Endothelial cell of umbilical vein (primary cell): ENCODE results near the gene NEU2. TPM values are rescaled to one million over a fixed set of nuclear protein-coding genes. Genes with fewer than 3 reads are reported as not detected.
"Not testable (repeated sequence)": the region's sequence is repeated elsewhere in the genome, so short reads cannot be mapped to it uniquely, and the experiment has no call there.

ENCODE experiments used
- BruUV-seq: library from RNA; stranded (reverse); fragments of 400-500 nt; replicated peaks from 2 replicates; lab custom pipeline; 2021; lab: Mats Ljungman, UMichigan
- CTCF ChIA-PET: fragments of 300-600, 350-600 bp; sonication (Branson Sonifier 250); formaldehyde crosslinking; loops from one replicate; lab custom pipeline; 2021; ENCODE audit warnings: antibody characterized with exemption, inconsistent platforms; lab: Charles Lee
- POLR2A ChIA-PET: fragments of 300-600, 350-600 bp; sonication (Branson Sonifier 250); formaldehyde crosslinking; loops from one replicate; lab custom pipeline; 2021; ENCODE audit warnings: antibody characterized with exemption, inconsistent platforms; lab: Charles Lee
- DNase-seq: peaks from one replicate; pipeline ENCODE4 v3.0.0-alpha.2; 2011; ENCODE audit warnings: low read depth, low spot score
- FAIRE-seq: peaks from 2 replicates; lab custom pipeline; 2011; peaks lifted over from hg19 to GRCh38; lab: Jason Lieb, UNC
- H2AFZ ChIP-seq: 2 replicates; pipeline ENCODE4 v1.6.0; 2012; ENCODE audit warnings: low read depth, low read length, control low read depth, inconsistent platforms
- H3K27ac ChIP-seq: 2 replicates; pipeline ENCODE4 v1.5.1; 2011; ENCODE audit warnings: low read depth, mild to moderate bottlenecking, control low read depth, low read length, moderate library complexity; ENCODE audit not compliant: insufficient read depth
- H3K27me3 ChIP-seq, 2 experiments: 2 replicates each; pipeline versions ENCODE4 v1.6.0 to v1.6.1; 2011; ENCODE audit warnings: low read length in 2 of 2, mixed read lengths in 1 of 2; ENCODE audit not compliant: control insufficient read depth in 2 of 2, insufficient read depth in 2 of 2
- H3K36me3 ChIP-seq, 2 experiments: 2 replicates in 1 of 2; 3 replicates in 1 of 2; pipeline ENCODE4 v1.5.1; 2011; ENCODE audit warnings: low read length in 2 of 2, mild to moderate bottlenecking in 1 of 2, moderate library complexity in 1 of 2; ENCODE audit not compliant: control insufficient read depth in 2 of 2, insufficient read depth in 2 of 2; ENCODE audit errors: extremely low read depth in 1 of 2
- H3K4me1 ChIP-seq: 3 replicates; pipeline ENCODE4 v1.5.1; 2011; ENCODE audit warnings: mild to moderate bottlenecking, low read length; ENCODE audit not compliant: control insufficient read depth, insufficient read depth; ENCODE audit errors: extremely low read depth
- H3K4me2 ChIP-seq: 2 replicates; pipeline ENCODE4 v1.6.1; 2011; ENCODE audit warnings: low read length, control low read depth, mixed read lengths; ENCODE audit not compliant: insufficient read depth
- H3K4me3 ChIP-seq, 3 experiments: fragments of 200-600 bp in 1 of 3; sonication (generic), shearing (Covaris generic) in 1 of 3; replicated peaks in 1 of 3; 2 replicates each; pipeline ENCODE4 v1.5.1; 2011 to 2016; ENCODE audit warnings: control low read depth in 3 of 3, low read length in 3 of 3, mild to moderate bottlenecking in 2 of 3, inconsistent platforms in 1 of 3, low read depth in 1 of 3, moderate library complexity in 1 of 3; ENCODE audit not compliant: insufficient read depth in 1 of 3
- H3K79me2 ChIP-seq: 2 replicates; pipeline ENCODE4 v1.6.0; 2012; ENCODE audit warnings: low read length, inconsistent platforms; ENCODE audit not compliant: control insufficient read depth, insufficient read depth
- H3K9ac ChIP-seq: replicated peaks from 2 replicates; pipeline ENCODE3; 2011; ENCODE audit warnings: low read length, control low read depth; ENCODE audit not compliant: insufficient read depth; ENCODE audit errors: extremely low read depth
- H3K9me1 ChIP-seq: replicated peaks from 3 replicates; pipeline ENCODE4 v1.6.0; 2011; ENCODE audit warnings: mild to moderate bottlenecking, low read length; ENCODE audit not compliant: control insufficient read depth, insufficient read depth; ENCODE audit errors: extremely low read depth
- H3K9me3 ChIP-seq: replicated peaks from 2 replicates; pipeline ENCODE4 v1.5.1; 2012; ENCODE audit warnings: low read length, inconsistent platforms; ENCODE audit not compliant: control insufficient read depth, insufficient read depth
- H4K20me1 ChIP-seq: replicated peaks from 2 replicates; pipeline ENCODE3; 2011; ENCODE audit warnings: mild to moderate bottlenecking, low read length; ENCODE audit not compliant: control insufficient read depth, insufficient read depth; ENCODE audit errors: extremely low read depth
- EZH2 ChIP-seq: IDR thresholded peaks from 2 replicates; pipeline ENCODE4 v1.6.1; 2012; ENCODE audit warnings: borderline replicate concordance, low read depth, mild to moderate bottlenecking, moderate library complexity, low read length, inconsistent platforms; ENCODE audit not compliant: severe bottlenecking
- FOS ChIP-seq: IDR thresholded peaks from 2 replicates; pipeline ENCODE4 v1.6.1; 2011; ENCODE audit warnings: mild to moderate bottlenecking, low read length, moderate library complexity, borderline replicate concordance; ENCODE audit not compliant: insufficient read depth
- GATA2 ChIP-seq: IDR thresholded peaks from 2 replicates; pipeline ENCODE4 v1.7.0; 2011; ENCODE audit warnings: low read depth, mild to moderate bottlenecking, moderate library complexity, mixed read lengths, low read length; ENCODE audit not compliant: insufficient read length, insufficient read depth
- JUN ChIP-seq: IDR thresholded peaks from 2 replicates; pipeline ENCODE4 v1.6.1; 2011; ENCODE audit warnings: borderline replicate concordance, low read depth; ENCODE audit not compliant: insufficient read length, insufficient read depth
- MYC ChIP-seq: IDR thresholded peaks from one replicate; pipeline ENCODE4 v1.6.1; 2011; ENCODE audit warnings: mild to moderate bottlenecking, low read depth, low read length
- POLR2A ChIP-seq: IDR thresholded peaks from 2 replicates; pipeline ENCODE4 v1.6.1; 2012; ENCODE audit warnings: low read depth, mild to moderate bottlenecking, control low read depth, low read length
- POLR2AphosphoS5 ChIP-seq: IDR thresholded peaks from 2 replicates; pipeline ENCODE4 v1.6.1; 2012; ENCODE audit warnings: low read depth, mild to moderate bottlenecking, control low read depth, low read length, moderate library complexity; ENCODE audit not compliant: insufficient read depth
- dilution Hi-C: fragments of 300-500 bp; cut with MboI; formaldehyde crosslinking; loops from one replicate; pipeline ENCODE4 v1.15.0; 2019; ENCODE audit warnings: low sequenced_read_pairs; ENCODE audit not compliant: extremely low pct_ligation_motif_present
- intact Hi-C: fragments of 100-400 bp; cut with micrococcal nuclease; formaldehyde crosslinking; loops from one replicate; pipeline ENCODE4 v1.10.0; 2022
- polyA plus RNA-seq, 4 experiments: library from polyadenylated mRNA; depleted of rRNA in 3 of 4; stranded (reverse) in 3 of 4; unstranded in 1 of 4; fragments of >200 nt; gene quantifications; 2 replicates each; pipeline versions ENCODE4 v1.2.1 to v1.2.3, GENCODE V29; 2011 to 2012; ENCODE audit warnings: missing spikeins in 1 of 4
- total RNA-seq: library from RNA; stranded (reverse); gene quantifications from 2 replicates; pipeline ENCODE4 v1.2.3, GENCODE V29; 2021
- TF ChIP-seq, protein P1 (sequence below): IDR thresholded peaks from 2 replicates; pipeline ENCODE4 v1.6.1; 2011; ENCODE audit not compliant: insufficient read depth, insufficient read length
- TF ChIP-seq, protein P2 (sequence below), 2 donors: IDR thresholded peaks; 1 replicate in 1 of 2; 2 replicates in 1 of 2; pipeline ENCODE4 v1.5.1; 2011; ENCODE audit warnings: low read length in 2 of 2, mild to moderate bottlenecking in 2 of 2, moderate library complexity in 2 of 2, control low read depth in 1 of 2, inconsistent platforms in 1 of 2, low read depth in 1 of 2; ENCODE audit not compliant: insufficient read depth in 1 of 2; ENCODE audit errors: extremely low read depth in 1 of 2

The NEU2 gene
- total and polyA plus RNA-seq, 2 donors (not counting 3 experiments of a cell fraction or from before 2014, with no cell fraction given), result not detected

DNA sequence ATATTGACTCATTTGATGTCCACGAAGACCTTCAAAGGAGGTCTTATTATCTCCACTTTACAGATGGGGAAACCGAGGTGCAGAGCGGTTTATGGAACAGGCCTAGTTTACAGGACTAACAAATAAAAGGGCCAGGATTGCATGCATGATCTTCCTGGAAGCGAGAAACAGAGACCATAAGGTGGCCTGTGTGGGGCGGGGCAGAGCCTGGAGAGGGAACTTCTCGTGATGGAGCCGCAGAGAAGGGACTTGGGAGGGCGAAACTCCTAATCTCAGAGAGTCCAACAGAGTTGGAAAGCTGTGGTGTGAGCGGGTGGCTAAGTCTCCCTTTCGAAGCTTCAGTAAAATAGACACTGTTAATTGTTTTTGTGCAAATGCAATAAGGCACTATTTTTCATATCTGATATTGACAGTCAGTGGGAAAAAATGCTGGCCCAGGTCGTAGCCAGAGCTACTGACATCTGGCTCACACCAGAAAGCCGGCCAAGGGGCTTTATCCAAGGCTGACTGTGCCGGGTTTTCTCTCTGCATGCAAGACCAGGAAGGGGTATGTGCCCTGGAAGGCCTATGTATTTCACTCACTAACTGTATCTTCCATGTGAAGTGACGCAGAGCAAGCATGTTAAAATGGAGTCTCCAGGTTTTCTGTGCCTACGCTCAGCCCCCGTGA, 32.2 kb downstream of the NEU2 start:
- dilution Hi-C loops, result no loop called here

DNA sequence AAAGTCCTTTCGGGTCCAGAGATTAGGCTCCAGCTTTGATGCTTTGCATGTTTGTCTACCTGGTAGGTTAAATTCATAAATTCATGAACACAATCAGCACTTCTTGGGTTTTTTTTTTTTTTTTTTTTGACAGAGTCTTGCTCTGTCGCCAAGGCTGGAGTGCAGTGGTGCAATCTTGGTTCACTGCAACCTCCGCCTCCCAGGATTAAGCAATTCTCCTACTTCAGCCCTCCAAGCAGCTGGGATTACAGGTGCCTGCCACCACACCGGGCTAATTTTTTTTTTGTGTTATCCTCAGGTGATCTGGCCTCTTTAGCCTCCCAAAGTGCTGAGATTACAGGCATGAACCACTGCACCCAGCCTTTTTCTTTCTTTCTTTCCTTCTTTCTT, 32.7 kb downstream of the NEU2 start:
- dilution Hi-C loops, H3K9me3 ChIP-seq, H4K20me1 ChIP-seq, H3K27ac ChIP-seq, H3K4me3 ChIP-seq, intact Hi-C loops, BruUV-seq, H3K9me1 ChIP-seq, FAIRE-seq, H3K36me3 ChIP-seq, H3K9ac ChIP-seq, H3K4me2 ChIP-seq, H2AFZ ChIP-seq, DNase-seq, H3K27me3 ChIP-seq: not testable (repeated sequence)
- H3K79me2 ChIP-seq, result peaks cover 47% of the 10 kb centered on the region
- ChIA-PET CTCF (interaction anchor here (1.0 to 1.7 kb wide), 2 partner anchors 11 to 12 kb away, joined by 3 to 13 read pairs; no protein-coding TSS in a partner anchor), POLR2A (interaction anchor here (0.7 kb wide), 1 partner anchor 339 kb away, joined by 3 read pairs; no protein-coding TSS in a partner anchor)
- H3K4me1 ChIP-seq, result peaks cover 28% of the 10 kb centered on the region

More for the DNA sequence above, 32.2 kb downstream of the NEU2 start:
- H3K4me3 ChIP-seq, result no peak overlapping the region
- DNase-seq, result no peak
- TF ChIP-seq POLR2A (no peak), MYC (no peak), EZH2 (no peak), POLR2AphosphoS5 (no peak), JUN (no peak), GATA2 (no peak), FOS (no peak)
- TF ChIP-seq, protein P1, sequence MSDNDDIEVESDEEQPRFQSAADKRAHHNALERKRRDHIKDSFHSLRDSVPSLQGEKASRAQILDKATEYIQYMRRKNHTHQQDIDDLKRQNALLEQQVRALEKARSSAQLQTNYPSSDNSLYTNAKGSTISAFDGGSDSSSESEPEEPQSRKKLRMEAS, result no peak
- TF ChIP-seq, protein P2, sequence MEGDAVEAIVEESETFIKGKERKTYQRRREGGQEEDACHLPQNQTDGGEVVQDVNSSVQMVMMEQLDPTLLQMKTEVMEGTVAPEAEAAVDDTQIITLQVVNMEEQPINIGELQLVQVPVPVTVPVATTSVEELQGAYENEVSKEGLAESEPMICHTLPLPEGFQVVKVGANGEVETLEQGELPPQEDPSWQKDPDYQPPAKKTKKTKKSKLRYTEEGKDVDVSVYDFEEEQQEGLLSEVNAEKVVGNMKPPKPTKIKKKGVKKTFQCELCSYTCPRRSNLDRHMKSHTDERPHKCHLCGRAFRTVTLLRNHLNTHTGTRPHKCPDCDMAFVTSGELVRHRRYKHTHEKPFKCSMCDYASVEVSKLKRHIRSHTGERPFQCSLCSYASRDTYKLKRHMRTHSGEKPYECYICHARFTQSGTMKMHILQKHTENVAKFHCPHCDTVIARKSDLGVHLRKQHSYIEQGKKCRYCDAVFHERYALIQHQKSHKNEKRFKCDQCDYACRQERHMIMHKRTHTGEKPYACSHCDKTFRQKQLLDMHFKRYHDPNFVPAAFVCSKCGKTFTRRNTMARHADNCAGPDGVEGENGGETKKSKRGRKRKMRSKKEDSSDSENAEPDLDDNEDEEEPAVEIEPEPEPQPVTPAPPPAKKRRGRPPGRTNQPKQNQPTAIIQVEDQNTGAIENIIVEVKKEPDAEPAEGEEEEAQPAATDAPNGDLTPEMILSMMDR (IDR thresholded peaks at IDR 0.05; ENCODE audit: extremely low read depth in 1 of 2, insufficient read depth in 1 of 2, low read depth in 1 of 2, low read length in 2 of 2), result no peak
- H3K79me2 ChIP-seq, result peaks cover 45% of the 10 kb centered on the region
- H3K27me3 ChIP-seq, result no peaks in the 10 kb centered on the region
- H3K36me3 ChIP-seq, result peaks cover 0 to 4% of the 10 kb centered on the region in 2 experiments
- intact Hi-C loops, result no loop called here
- H3K4me1 ChIP-seq, result peaks cover 33% of the 10 kb centered on the region
- BruUV-seq, result no TSS peak
- no peak for FAIRE-seq
- H3K27ac ChIP-seq, result no peak overlapping the region
- no peak overlapping the region for H2AFZ ChIP-seq
- H3K9ac ChIP-seq, result no peak overlapping the region
- CTCF ChIA-PET, result interaction anchor here (1.0 to 1.7 kb wide), 2 partner anchors 10 to 11 kb away, joined by 3 to 13 read pairs; no protein-coding TSS in a partner anchor
- no peaks in the 10 kb centered on the region for H3K9me3 ChIP-seq
- no peaks in the 10 kb centered on the region for H3K9me1 ChIP-seq
- POLR2A ChIA-PET, result interaction anchor here (0.7 kb wide), 1 partner anchor 340 kb away, joined by 3 read pairs; no protein-coding TSS in a partner anchor
- no peaks in the 10 kb centered on the region for H4K20me1 ChIP-seq
- no peak overlapping the region for H3K4me2 ChIP-seq
